Fibroblast of upper back skin (primary cell): ENCODE results near the gene CD84.
"Not testable (repeated sequence)": the region's sequence is repeated elsewhere in the genome, so short reads cannot be mapped to it uniquely, and the experiment has no call there.

Experiments used
- DNase-seq: peaks from one replicate; pipeline ENCODE4 v3.0.0-alpha.2; 2013

The CD84 gene

DNA sequence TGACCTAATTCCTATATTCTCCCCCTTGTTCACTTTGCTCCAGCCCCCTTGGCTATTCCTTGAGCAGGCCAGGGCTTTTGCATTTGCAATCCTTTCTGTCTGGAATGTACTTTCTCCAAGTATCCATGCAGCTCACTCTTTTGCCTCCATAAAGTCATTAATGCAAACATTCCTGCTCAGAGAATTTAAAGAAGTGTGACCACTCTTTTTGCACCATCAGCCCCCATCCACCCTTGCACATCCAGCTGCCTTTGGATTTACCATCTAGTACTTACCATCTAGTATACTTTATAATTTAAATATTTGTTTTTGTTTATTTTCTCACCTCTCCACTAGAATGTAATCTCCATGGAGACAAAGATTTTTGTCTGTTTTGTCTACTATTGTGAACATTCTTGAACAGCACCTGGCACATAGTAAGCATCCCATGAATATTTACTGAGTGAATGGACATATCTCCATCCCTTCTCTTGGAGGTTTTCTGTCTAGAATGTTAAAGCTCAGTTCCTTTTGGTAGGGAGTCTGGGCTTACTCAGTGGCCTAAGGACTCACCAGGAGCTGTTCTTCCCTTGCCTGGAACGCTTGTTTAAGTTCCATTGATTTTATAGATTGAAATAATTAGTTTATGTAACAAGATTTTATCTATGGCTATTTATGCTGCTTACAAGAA lies 78.8 kb downstream of the CD84 start:
- no peak for DNase-seq

DNA sequence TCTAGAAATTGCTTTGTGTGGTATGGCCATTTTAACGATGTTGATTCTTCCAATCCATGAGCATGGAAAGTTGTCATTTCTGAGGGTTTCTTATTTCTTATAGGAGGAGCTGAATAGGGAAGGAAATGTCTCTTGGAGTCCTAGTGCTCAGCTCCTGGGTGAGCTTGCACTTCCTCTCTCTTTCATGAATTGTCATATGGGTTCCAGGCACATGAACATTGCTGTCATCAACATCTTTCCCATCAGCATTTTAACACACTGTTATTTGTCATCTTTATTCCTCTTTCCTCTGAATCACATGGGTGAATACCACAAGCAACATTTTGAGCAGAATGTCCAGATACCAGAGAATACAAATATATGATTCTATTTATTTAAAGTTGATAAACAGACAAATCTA lies 79.7 kb downstream of the CD84 start:
- DNase-seq = no peak

GRCh38 chr1:160498301-160499065 lies 80.8 kb downstream of the CD84 start:
- not testable (repeated sequence) for DNase-seq

GRCh38 chr1:160496334-160496733 lies 83.0 kb downstream of the CD84 start:
- no peak for DNase-seq

- no peak for DNase-seq
Measured at GRCh38 chr1:160494620-160495019, 84.7 kb downstream of the CD84 start.

DNA sequence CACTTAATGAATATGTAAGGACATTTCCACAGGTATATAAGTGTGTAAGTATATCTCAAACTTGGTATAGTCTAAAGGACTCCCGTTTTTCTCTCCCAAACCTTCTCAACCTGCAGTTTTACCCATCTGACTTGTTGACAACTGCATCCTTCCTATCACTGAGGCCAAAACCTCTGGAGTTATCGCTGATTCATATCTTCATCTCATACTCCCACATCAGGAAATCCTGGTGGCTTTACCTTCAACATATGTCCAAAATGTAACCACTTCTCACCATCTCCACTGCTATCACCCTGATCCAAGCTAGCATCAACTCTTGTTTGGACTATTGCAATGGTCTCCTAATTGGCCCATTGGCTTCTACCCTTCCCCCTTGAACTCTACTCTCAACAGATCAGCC lies 86.7 kb downstream of the CD84 start:
- DNase-seq = no peak

GRCh38 chr1:160491981-160492380 lies 87.3 kb downstream of the CD84 start:
- no peak for DNase-seq
